NCI-H524 (cell line): ENCODE measurements around the gene MRPL19.
"Not testable (repeated sequence)": the region's sequence is repeated elsewhere in the genome, so short reads cannot be mapped to it uniquely, and the experiment has no call there.

Experiments
- DNase-seq, 2 experiments: peaks; one replicate each; lab custom pipeline; 2025; lab: John Stamatoyannopoulos, UW

MRPL19 gene

DNA sequence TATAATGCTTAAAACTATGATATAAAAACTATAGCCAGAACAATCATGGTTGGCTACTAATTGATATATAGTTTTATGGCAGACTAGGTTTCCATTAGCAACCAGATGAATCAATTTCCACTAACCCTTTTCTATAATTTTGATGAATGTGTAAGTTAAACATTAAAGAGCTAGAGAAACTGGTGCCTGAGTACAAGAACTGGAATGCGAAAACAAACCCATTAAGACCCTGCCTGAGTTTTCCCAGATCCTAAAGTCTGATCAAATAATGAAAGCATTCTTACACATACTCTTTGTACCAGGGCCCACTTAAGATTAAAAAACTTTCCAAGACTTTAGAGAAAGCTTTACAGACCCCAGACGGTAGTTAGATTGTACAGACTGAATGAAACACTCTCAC lies 21.3 kb downstream of the MRPL19 start:
- no peak for DNase-seq

DNA sequence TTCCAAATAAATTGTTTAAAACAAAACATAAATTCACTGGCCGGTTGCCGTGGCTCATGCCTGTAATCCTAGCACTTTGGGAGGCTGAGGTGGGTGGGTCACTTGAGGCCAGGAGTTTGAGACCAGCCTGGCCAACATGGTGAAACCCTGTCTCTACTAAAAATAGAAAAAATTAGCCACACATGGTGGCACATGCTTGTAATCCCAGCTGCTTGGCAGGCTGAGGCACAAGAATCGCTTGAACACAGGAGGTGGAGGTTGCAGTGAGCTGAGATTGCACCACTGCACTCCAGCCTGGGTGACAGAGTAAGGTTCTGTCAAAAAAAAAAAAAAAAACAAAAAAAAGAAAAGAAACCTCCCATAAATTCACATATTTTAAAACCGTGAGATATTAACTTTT lies 28.8 kb downstream of the MRPL19 start:
- DNase-seq: not testable (repeated sequence)

DNA sequence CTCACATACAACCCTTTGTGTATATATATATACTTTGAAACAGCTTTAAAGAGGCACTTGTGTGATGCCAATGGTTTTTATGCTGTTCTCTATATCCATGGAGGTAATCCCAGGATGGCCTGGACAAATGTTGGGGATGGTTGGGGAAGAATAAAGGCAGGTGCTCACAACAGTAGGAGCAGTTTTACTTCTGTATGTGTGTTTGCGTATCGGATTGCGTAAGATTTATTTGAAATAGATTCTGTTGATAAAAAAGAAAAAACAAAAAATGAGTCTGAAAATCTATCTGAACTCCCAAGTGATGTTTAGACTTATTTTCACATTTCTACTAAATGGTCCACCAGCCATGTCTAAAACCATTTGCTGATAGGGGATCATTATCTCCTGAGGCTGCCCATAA lies 29.3 kb downstream of the MRPL19 start:
- no peak for DNase-seq

DNA sequence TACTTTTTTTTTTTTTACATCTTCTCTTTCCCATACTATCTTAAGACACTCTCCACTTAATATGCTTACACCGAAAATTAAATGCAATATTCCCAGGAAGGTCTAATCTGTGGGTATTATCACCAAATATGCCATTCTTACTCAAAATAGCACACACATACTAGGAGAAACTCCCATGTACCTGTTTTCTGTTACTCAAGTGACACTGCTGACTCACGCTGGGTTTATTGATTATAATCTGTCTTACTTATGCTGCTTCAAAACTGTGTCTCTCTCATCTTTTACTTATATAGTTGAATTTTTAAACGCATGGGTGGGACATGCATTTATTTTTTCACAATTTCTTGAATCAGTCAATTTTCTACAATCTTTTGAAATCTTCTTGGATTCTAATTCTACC lies 29.9 kb downstream of the MRPL19 start:
- DNase-seq: no peak

DNA sequence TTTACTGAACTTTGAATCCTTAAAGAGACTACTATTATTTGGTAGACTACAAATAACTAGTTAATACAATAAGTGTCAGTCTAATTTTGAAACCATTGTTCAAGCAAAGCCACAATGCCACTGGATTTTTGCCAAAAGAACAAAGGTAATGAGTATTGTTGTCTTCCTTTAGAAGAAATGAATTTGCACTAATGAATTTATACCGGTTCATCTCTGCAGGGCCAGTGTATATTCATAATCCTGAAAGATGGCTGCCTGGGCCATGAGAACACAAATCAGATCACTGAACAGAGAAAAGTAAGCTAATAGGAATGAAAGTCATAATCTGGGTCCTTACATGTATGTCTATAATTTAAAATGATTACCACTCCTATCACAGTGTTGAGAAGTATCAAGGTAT lies 33.0 kb downstream of the MRPL19 start:
- no peak for DNase-seq

DNA sequence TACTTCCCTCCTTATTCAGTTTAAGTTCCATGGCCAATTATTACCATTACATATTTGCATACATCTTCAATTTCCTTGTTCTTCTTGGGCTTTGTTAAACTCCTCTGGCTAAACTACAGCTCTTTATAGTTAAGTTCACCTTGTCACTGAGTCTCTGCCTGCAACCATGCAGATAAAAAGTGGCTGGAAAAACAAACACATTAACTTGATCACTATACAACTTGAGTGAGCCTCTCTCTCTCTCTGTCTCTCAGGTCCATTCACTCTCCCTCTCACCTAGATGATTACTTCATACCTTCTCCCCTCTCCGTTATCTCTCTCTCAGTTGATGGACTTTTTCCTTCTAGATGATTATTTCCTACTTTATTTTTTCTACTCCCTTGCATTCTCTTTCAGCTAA lies 33.8 kb downstream of the MRPL19 start:
- DNase-seq: no peak

DNA sequence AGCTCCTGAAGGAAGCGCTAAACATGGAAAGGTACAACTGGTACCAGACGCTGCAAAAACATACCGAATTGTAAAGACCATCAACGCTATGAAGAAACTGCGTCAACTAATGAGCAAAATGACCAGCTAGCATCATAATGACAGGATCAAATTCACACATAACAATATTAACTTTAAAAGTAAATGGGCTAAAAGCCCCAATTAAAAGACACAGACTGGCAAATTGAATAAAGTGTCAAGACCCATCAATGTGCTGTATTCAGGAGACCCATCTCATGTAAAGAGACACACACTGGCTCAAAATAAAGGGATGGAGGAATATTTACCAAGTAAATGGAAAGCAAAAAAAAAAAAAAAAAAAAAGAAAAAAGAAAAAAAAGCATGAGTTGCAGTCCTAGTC lies 36.8 kb downstream of the MRPL19 start:
- not testable (repeated sequence) for DNase-seq

DNA sequence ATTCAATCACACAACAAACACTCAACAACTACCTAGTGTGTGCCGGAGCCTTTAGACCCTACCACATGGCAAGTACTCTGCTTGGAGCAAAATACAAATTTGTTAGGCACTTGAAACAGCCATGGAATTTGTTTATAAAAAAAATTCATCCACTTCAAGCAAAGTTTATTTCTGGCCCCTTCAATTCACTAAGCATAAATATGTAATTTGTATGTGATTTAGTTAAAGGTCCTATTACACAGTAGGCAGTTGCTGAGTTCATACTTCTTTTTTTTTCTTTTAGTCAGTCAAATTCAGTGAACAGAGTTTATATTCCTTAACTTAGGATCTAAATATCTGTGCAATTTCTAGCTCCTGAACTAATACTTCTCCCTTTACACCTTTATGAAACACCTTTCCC lies 41.6 kb downstream of the MRPL19 start:
- no peak for DNase-seq

DNA sequence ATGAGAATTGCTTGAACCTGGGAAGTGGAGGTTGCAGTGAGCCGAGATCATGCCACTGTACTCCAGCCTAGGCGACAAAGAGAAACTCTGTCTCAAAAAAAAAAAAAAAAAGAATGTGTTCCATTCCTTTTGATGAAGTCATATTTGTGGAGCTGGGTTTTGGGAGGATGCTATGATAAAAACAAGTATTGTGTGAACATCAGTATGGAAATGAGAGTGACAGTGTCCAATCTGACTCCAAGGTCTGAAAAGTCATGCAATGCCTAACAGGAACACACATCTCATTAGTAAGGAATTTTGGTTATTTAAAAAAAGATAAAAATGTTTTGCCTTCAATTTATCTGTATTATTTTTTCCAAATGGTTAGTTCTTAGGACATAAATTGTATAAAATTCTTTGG lies 52.3 kb downstream of the MRPL19 start:
- no peak for DNase-seq

DNA sequence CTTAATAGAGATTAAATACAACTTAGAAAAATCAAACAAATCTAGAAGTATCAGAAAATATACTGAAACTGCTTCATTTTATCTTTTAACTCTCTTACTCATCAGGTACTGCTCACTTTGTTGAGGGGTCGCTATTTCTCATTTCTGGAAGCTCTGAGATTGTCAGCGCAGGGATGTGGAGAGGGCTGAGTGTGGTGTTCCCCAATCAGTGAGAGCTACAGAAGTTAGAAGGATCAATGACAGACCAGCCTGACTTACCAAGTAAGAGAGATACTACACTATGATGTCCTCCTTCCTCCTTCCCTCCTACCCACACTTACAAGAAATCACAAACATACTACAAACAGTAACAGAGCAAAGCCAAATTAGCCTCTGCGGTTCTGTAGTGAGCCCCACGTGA lies 56.0 kb downstream of the MRPL19 start:
- no peak for DNase-seq

DNA sequence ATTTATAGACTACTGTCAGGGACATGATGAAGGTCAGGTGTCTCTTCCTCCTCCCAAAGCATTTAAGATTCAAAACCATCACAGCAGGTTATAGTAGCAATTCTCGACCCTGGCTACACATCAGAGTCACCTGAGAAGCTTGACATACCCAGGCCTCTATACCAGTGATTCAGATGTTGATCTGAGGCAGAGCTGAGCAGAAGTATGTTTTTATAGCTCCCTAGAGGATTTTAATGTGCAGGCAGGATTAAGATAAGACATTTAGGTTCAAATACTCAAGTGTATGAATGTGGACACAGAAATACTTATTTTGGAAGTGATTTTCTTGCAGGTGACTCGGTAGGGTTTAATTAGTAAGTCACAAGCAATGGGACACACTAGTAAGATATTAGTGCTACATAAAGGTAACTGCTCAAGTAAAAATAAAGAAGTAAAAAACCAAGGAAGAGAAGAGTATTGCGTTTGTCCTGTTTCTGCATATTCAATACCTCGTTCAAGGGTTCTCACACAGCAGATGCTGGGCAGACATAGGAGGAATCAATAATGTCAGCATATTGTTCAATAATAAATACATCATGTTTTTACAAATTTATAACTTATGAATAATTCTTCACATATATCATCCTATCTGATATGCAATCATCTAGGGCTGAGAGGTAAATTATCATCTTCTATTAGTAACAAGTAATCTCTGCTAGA lies 57.2 kb downstream of the MRPL19 start:
- peak; percentile 1 to 14 for DNase-seq

DNA sequence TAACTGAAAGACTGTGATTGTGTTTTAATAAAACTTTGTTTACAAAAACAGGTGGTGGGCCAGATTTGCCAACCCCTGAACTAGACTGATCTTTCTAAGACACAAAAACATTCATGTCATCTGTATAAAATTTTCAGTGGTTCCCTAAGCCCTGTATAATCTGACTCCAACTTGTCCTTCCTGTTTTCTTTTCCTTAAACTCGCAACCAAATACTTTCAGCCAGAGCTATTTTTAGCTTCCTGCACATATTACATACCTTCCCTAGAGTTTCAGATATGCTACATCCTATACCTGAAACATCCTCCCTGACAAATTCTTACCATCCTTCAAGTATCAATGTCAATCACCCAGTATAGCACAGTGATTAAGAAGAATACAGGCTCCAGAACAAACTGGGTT lies 59.3 kb downstream of the MRPL19 start:
- no peak for DNase-seq

DNA sequence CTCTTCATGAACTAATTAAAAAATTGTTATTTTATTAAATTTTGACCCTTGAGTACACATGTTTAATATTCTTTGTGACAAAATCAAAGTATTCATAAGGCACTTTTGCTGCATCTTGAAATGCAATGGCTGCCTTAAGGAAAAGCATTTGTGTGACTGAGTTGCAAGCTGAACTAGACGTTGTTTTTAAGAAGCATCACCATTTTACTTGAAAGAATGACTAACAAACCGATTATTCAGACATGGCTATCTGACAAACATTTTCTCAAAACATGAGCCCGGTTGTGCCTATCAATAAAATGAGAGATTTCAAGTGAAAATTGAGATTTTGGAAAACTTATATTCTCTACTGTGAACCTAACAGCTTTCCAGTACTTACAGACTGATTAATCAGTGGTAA lies 61.3 kb downstream of the MRPL19 start:
- DNase-seq: no peak

DNA sequence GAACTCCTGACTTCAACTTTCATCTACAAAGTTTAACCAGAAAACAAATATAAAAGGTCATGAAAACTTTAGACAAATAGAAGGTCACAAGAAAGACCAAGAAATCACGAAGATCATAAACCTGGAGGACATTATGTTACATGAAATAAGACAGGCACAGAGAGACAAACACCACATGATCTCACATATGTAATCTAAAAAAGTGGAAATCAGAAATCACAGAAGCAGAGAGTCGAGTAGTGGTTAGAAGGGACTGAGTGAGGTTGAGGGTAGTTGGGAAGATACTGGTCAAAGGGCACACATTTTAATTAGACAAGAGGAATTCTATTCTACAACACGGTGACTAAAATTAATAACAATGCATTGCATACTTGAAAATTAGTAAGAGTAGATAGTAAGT lies 62.7 kb downstream of the MRPL19 start:
- no peak for DNase-seq

DNA sequence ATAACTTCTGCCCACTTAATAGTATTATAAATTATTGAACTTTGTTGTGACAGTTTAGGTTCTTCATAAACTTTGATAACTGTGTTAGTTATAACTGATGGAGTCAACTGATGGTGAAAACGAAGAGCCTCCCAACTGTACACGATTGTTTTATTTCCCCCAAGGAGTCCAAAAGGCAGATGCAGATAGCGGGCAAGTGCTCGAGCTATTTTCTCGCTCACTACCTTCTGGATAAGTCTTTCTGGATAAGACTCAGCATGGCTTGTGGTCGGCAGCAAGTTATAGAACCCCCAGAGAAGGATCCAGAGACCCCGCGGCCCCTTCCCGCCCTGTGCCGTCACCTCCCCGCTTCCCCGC lies 63.6 kb downstream of the MRPL19 start:
- DNase-seq: peak in 1 of 2 experiments; percentile 60

DNA sequence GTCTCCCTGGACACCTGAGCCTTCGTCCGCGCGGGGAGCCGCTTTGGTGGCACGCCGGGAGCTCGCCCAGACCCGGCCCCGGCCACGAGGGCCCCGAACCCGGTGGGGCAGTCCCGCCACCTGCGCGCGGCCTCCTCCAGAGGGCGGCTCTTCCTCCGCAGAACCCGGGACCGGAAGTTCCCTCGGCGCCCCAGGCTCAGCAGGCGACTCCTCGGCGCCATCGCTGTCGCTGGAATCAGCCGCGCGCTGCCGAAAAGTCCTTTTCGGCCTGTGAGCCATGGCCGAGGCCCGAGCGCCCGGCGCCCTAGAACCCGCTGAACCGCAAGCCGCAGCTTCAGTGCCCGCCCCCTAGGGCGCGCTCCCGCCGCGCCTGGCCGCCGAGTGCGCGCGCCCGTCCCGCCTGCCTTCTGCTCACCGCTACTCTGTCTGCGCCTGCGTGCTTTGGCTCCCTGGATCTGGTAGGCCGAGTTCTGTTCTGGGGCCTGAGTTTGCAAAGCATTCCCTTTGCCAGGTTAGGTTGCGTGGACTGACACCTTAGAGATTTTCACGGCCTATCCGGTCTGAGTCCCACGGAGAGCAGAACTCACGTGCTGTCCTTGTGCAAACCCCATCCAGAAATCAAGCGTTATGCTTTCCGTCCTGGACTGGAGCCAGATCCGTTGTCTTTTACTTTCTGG lies 64.1 kb downstream of the MRPL19 start, which contains the start of gene GCFC2:
TSS of gene GCFC2 (minus strand) at position 339 of the 677 bp plus-strand sequence. CDS start at position 279, 60 bp downstream.
- DNase-seq: peak; percentile 72 to 83

DNA sequence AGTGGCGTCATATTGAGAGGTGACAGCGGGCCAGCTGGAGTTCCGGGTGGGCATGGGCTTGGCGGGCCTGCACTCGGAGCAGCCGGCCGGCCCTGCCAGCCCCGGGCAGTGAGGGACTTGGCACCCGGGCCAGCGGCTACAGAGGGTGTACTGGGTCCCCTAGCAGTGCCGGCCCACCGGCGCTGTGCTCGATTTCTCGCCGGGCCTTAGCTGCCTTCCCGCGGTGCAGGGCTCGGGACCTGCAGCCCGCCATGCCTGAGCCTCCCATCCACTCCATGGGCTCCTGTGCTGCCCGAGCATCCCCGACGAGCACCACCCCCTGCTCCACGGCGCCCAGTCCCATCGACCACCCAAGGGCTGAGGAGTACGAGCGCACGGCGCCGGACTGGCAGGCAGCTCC lies 65.0 kb downstream of the MRPL19 start:
- not testable (repeated sequence) for DNase-seq

DNA sequence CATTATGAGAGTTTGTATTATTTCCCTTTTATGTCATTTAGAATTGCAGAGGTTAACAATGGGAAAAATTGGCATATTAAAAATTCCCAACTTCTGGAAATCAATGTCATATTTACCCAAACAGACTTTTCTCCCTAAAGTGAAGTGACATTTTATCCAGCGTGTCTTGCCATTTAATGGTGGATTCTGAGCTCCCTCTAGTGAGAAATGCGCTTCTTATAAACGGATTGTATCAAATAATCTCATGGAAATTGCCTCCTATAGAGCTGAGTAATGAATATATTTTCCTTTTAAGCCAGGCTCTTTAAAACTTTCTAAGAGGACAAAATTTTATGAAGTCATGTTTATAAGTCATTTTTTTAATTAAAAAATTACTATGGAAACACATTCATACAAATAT lies 69.8 kb downstream of the MRPL19 start:
- DNase-seq: no peak

DNA sequence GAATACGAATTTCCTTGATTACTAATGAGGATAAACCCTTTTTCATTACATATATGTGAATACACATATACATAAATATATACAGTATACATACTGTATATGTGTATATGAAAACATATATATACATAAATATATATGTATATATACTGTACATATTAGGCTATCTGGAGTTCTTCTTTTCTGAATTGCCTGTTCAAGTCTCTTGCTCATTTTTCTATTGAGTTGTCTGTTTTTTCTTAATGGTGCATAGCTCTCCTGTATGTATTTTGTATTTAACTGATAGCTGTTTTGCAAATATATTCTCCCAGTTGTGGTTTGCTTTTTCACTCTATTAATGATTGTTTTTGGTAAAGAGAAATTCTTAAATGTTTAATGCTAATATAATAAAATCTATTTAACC lies 73.0 kb downstream of the MRPL19 start:
- DNase-seq: no peak

DNA sequence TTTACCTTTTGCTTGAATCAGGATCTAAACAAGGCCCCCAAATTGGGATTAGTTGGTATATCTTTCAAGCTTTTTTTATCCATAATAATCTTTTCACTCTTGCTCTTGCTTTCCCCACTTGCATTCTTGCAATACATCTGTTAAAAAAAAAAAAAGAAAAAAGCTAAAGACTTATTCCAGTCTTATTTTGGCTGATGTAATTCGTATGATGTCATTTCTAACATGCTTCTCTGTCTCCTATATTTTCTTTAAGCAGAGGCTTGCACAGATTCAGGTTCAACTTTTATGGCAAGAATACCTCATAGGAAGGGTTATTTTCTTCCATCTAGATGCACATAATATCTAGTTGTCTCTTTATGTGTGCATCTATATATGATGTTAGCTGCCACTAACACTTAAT lies 73.9 kb downstream of the MRPL19 start:
- DNase-seq: no peak

DNA sequence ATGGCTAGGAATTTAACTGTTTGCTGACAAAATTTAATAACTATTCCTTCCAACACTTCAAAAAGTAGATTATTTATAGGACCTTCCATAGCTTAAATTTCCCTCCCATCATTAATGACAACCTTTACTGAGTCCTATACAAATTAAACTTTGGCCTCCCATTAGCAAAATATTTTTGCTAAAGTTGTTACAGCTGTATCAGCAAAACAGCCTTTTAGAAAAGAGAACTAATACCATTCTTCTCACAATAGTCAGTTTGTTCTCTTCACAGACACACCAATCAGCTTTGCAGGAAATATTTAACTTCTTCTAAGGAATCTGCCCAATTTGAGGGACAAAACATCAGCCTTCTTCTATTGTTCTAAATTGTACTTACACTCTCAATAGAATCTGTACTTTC lies 76.1 kb downstream of the MRPL19 start:
- DNase-seq: no peak

DNA sequence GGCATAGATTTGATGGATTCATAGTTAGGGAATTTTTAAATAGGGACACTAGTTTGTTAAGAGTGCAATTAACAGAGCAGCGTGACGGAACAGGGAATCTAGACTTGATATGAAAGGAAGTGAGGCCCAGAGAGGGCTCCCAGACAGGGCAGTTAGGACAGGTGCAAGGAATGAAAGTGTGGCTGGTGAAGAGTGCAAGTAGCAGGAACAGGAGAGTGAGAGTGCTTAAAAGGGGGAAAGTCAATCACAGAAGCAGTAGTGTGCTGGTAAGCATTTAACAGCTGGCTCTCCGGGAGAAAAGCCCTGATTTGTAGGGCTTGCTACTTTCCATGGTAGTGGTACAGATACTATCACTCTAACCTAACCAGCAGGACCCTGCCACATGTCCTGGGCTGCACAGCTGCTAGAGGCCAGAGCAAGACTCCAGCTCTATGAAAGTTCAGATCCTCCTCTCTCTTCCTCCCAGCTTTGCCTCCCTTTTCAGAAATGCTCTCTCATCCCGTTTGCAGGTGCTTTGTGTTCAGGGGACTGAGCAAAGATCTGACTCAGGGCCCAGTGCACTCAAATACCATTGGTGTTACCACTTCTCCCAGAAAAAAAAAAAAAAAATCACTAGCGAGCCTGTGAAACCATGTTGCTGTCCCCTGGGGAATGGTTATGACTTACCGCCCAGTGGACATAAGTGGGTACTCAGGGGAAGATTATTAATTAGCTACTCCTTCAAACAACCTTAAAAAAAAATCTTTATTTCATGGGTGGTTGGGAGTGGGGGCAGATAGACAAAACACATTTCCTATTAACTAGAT lies 82.2 kb downstream of the MRPL19 start:
- DNase-seq: peak; percentile 3 to 56

DNA sequence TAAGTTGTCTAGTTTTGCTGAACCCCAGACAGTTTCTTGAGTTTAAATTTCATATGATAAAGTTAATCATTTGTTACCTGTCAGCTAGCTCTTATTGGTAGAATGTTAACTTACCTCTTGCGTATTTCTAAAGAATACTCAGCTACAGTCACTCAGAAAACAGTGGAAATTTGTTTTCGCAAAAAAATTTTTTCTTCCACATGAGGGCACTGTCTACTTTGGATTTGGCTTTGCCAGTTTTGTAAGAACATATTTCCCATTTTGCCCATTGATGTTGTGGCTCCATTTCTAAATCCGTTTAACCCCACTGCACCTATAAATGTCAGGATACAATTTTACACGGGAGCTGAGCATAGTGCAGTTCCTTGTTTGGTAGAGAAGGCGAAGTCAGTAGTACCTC lies 83.3 kb downstream of the MRPL19 start:
- DNase-seq: peak; percentile 5 to 62
